Glomerular endothelial cell (primary cell): ENCODE measurements around the gene FAAP24. TPM values are rescaled to one million over a fixed set of nuclear protein-coding genes. Genes with fewer than 3 reads are reported as not detected.
"Not testable (repeated sequence)": the region's sequence is repeated elsewhere in the genome, so short reads cannot be mapped to it uniquely, and the experiment has no call there.

Source experiments
- DNase-seq: peaks from one replicate; pipeline ENCODE4 v3.0.0-alpha.2; 2011; ENCODE audit warnings: low read depth, low spot score; ENCODE audit errors: extremely low read depth
- total RNA-seq: library from RNA; depleted of rRNA; stranded (reverse); fragments of >200 nt; gene quantifications from 2 replicates; pipeline ENCODE4 v1.2.3, GENCODE V29; 2015

FAAP24 gene
- total RNA-seq, 1 donor from 2014 or later: 1.6 TPM

DNA sequence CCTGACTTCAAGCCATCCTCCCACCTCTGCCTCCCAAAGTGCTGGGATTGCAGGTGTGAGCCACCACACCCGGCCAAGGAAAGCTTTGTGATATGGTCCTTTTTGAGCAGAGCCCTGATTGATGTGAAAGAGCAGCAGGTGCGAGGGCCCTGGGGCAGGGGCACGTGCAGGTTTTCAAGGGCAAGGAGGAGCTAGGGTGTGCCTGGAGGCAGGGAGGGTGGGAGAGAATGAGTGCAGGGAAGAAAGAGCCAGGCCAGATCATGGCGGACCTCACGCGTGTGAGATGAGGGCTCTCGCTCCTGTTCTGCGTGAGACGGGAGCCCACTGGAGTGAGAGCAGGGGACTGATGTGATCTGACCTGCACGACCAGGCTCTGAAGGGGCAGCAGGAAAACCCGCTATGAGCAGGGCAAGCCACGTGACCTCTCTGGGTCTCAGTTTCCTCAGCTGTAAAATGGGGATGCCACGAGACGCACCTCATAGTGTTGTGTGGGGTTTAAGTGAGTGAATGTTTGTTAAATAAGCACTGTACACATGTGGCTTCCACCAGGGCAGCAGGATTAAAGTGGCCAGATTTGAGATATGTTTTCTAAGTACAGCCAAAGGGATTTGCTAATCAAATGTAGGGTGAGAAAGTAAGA, 25.8 kb downstream of the FAAP24 start:
- DNase-seq: no peak

DNA sequence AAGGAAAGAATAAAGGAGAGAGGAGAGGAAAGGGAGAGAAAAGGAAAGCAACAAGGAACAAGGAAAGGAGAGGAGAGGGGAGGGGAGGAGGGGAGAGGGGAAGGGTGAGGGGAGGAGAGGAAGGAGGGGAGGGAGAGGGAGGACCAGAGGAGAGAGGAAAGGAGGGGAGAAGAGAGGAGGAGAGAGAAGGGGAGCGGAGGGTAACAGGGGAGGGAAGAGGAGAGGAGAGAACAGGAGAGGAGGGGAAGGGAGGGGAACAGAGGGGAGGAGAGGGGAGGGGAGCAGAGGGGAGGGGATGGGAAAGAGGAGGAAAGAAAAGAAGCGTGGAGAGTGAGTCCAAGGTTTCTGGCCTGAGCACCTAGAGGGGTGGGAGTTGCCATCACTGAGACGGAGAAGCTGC, 26.7 kb downstream of the FAAP24 start:
- DNase-seq: no peak

DNA sequence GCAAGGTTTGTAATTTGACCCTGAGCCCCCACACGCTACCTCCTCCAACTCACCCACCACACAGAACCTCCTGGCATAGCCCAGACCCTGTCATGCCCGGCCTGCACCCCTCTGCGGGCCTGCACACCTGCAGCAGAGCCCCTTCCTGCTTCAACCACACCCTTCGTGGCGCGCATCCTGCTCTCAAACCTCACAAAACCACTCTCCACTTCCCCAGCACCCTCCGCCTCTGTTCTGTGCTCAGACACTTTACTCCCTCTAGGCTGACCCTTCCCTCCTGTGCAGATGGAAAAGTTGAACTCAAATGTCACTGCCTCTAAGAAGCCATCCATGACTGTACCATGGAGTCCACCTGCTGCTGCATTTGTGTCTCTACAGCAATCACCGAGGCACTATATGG, 28.5 kb downstream of the FAAP24 start:
- DNase-seq: no peak

DNA sequence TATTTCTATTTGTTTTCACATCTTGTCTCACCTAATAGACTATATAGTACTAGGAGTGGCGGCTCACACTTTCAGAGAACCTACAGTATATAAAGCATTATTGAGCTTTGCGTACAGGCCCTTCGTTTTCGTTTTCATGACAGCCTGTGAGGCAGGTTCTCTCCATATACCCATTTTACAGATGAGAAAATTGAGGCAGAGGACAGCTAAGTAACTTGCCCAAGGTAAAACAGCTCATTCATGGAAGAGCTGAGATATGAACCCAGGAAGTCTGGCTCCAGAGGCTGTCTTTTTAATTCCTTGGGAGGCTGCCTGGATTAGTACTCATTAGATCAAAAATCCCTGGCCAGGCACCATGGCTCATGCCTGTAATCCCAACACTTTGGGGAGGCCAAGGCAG, 28.9 kb downstream of the FAAP24 start:
- DNase-seq: no peak

DNA sequence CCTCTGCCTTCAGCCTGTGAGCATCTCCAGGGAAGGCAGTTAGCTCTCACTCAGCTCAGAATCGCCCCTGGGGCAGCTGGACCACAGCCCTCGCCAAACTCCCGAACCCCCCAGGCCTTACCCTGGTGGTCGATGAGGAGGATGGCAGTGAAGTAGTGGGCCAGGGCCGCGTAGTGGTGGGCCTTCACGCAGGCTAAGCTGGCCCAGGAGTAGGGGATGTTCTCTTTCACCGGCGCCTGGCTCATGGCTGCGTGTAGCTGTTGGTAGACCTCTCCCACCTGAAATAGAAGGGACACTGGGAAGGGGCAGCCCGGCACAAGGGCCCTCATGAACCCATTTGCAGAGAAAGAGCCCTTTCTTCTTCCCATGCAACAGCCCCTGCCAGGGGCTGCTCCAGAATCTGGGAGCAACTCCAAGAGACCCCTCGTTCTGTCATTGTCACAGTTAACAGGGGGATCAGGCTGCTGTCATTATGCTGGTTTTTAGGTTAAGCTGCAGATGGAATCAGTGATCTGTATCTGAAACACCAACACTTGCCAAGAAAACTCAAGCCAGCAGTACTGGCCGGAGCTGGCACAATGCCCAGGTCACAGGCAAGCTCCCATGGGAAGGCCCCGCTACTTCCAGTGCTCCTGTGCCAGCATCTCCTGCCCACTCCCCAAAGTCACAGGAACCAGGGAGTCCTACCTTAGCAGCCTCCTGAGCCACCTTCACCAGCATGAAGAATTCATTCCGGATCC, 30.3 kb downstream of the FAAP24 start:
- DNase-seq: not testable (repeated sequence)

DNA sequence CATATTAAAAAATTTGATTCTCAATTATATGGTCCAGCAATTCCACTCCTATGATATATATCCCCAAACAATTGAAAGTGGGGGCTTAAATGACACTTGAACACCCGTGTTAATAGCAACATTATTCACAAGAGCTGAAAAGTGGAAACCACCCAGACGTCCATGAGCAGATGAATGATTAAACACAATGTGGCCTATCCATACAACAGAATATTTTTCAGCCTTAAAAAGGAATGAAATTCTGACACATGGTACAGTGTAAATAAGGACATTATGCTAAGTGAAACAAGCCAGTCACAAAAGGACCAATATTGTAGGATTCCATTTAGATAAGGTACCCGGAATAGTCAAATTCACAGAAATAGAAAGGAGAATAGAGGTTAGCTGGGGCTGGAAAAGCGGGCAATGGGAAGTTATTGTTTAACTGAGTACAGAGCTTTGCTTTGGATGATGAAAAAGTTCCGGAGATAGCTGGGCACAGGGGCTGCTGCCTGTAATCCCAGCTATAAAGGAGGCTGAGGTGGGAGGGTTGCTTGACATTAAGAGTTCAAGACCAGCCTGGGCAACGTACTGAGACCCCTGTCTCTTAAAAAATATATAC, 31.5 kb downstream of the FAAP24 start:
- not testable (repeated sequence) for DNase-seq

DNA sequence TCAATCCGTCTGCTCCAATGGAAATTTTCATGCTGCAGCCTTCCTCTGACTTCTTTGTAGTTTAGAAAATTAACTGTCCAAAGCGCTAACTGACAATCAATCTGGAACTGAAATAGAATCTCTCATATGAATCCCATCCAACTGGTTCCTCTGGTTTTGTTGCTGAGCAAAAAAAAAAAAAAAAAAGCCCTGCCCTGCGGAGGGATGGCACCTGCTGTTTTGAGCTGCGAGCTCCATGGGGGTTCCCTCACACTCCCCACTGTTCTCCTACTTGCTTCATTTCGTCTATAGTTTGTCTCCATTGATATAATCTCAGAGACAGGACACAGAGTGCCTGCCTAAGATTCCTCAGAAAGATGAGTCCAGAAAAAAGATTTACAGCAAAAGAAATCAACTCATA, 33.4 kb downstream of the FAAP24 start:
- DNase-seq: no peak

DNA sequence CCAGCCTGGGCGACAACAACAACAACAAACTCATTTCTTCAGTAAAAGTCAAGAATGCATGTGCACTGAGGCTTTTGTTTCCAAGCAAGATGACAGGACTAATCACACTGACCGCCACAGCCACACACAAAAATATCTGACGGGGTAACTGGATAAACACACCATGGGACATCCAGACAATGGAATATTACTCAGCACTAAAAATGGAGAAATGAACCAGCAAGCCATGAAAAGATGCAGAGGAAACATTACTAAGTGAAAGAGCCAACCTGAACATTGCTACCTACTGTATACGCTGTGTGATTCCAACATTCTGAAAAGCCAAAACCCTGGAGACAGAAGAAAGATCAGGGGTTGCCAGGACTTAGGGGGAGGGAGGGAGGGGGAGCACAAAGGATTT, 36.7 kb downstream of the FAAP24 start:
- DNase-seq: no peak

DNA sequence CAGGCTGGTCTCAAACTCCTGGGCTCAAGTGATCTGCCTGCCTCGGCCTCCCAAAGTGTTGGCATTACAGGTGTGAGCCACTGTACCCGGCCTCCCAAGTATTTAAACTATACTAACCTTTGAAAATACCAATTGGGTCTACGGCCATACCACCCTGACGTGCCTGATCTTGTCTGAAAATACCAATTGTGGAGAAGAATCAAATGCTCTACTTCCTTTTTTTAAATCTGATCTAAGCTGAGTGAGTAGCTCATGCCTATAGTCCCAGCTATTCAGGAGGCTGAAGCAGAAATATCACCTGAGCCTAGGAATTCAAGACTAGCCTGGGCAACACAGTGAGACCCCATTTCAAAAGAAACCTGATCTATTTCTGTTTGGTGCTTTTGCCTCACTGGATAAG, 38.8 kb downstream of the FAAP24 start:
- DNase-seq: not testable (repeated sequence)

DNA sequence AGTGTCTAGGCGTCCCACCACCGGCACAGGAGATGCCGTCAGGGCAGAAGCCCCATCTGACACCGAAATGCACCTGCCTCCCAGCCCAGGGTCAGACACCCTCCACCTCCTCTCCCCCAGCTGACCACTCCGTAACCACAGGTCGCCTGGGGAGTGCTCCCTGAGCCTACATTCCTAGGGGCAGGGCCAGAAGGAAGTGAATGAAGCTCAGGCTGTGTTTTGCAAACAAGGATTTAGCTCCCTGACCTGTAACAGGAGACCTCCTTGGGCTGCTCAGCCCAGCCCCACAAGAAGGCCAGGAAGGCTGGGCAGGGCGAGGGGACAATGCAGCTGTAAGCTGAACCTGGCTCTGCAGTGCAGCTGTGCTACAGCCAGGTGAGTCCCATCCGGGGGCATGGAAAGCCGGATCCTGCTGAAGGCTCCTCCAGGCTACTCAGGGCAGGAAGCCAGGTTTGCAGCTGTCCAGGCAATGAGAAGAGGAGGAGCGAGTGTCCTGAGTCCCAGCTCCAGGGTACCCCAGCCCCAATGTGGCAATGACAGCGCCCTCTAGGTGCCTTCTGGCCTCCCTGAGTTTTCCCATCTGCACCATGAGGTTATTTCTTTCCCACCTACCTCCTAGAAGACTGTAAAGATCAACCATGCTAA, 50.6 kb downstream of the FAAP24 start:
- no peak for DNase-seq

DNA sequence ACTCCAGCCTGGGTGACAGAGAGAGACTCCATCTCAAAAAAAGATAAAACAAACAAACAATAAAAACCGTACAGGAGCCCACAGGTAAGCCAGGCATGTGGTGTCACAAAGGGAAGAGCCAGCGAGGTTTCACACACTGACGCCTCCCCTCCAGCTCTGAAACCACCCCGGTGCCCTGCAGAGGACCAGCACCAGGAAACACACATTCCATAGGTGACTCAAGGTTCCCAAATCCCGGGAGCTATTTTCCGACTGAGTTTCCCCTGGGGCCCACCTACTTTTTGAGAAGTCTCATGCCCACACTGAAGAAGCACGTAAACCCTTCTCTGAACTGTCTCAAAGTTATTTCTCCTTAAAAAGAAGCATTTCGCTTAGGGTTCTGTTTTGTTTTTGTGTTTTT, 52.4 kb downstream of the FAAP24 start:
- DNase-seq: no peak

DNA sequence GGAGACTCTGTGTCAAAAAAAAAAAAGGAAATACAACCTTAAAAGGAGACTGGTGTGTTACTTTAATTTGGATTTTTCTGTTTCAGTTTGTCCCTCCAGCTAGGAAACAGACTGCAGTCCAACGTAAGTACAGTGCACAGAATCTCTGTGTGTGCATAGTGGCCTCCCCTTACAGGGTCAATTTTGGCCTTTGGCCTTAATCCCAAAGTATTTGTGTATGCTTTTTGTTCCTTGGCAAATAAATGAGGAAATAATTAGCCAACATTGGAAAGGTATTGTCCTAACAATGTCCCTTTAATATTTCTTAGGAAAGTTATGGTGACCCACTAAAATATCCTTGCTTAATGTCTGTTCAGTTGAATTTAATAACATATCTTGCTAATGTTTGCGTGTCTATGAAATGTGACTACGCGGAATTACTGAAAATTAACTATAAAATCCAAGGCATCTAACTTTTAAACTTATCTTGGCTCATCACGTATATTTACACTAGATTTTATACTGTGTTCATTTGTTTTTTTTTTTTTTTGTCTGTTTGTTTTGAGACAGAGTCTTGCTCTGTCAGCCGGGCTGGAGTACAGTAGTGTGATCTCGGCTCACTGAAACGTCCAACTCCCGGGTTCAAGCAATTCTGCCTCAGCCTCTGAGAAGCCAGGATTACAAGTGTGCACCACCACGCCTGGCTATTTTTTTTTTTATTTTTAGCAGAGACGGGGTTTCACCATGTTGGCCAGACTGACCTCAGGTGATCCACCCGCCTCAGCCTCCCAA, 53.6 kb downstream of the FAAP24 start:
- not testable (repeated sequence) for DNase-seq

DNA sequence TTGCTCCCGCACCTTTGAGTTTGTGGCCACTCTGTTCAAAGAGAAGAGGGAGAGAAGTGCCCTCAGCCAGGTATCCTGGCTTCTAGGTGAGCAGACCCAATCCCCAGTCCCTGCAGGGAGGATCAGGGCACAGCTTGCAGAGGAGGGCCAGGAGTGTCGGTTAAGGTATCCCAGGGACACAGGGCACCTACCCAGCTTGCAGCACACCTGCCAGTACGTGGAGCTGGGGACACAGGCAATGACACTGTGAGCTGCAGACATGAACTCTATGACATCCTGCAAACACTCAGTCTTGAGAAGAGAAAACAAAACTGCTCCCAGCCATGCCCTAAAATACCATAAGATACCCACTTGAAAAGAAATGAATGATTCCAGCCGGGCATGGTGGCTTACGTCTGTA, 54.6 kb downstream of the FAAP24 start:
- DNase-seq: not testable (repeated sequence)

Other genes with a start within 250 kb of the FAAP24 start
- gene SLC7A9, start 102.5 kb upstream of the FAAP24 start, total RNA-seq: not detected in 2 replicates
- 24.5 and 25.8 TPM in 2 replicates for gene CEP89, start 284 bp upstream of the FAAP24 start, total RNA-seq
- gene RHPN2, start 92.6 kb downstream of the FAAP24 start, total RNA-seq: 2.8 and 5.4 TPM in 2 replicates
- 2.5 and 6.6 TPM in 2 replicates for gene GPATCH1, start 108.9 kb downstream of the FAAP24 start, total RNA-seq
- gene WDR88, start 159.9 kb downstream of the FAAP24 start, total RNA-seq: not detected in 2 replicates
- 30.0 and 36.5 TPM in 2 replicates for gene LRP3, start 222.1 kb downstream of the FAAP24 start, total RNA-seq